Left lung (tissue), 10 donors: ENCODE measurements around the gene PROB1. TPM values are rescaled to one million over a fixed set of nuclear protein-coding genes. Genes with fewer than 3 reads are reported as not detected.

Experiments used
- ATAC-seq: fragments of 200-7000 bp; cut with Tn5 transposase; one replicate; pipeline ENCODE4 v1.9.1; 2020; ENCODE audit warnings: moderate library complexity
- DNase-seq, 4 donors: peaks; one replicate each; pipeline ENCODE4 v3.0.0-alpha.2; 2013 to 2020
- H3K27ac ChIP-seq, 2 donors: fragments of 200-600 bp; sonication (generic) in 1 of 2; one replicate each; pipeline versions ENCODE4 v1.5.0 to v1.8.0; 2020 to 2021
- H3K27me3 ChIP-seq, 2 donors: fragments of 200-600 bp; sonication (generic) in 1 of 2; one replicate each; pipeline versions ENCODE4 v1.5.0 to v1.8.0; 2020 to 2021
- H3K36me3 ChIP-seq, 2 donors: fragments of 200-600 bp; sonication (generic) in 1 of 2; one replicate each; pipeline versions ENCODE4 v1.5.0 to v1.8.0; 2020 to 2021
- H3K4me1 ChIP-seq, 2 donors: fragments of 200-600 bp; one replicate each; pipeline ENCODE4 v1.8.0; 2021
- H3K4me3 ChIP-seq, 2 donors: fragments of 200-600 bp; sonication (generic) in 1 of 2; one replicate each; pipeline versions ENCODE4 v1.5.0 to v1.8.0; 2020 to 2021; ENCODE audit warnings: mild to moderate bottlenecking in 1 of 2
- H3K9me3 ChIP-seq, 2 donors: fragments of 200-600 bp; sonication (generic) in 1 of 2; one replicate each; pipeline versions ENCODE4 v1.5.0 to v1.8.0; 2020 to 2021
- CTCF ChIP-seq, 2 donors: fragments of 200-600 bp; sonication (generic) in 1 of 2; IDR thresholded peaks; one replicate each; pipeline versions ENCODE4 v1.5.0 to v1.8.0; 2021; ENCODE audit warnings: antibody characterized with exemption in 2 of 2
- intact Hi-C, 2 donors: fragments of 100-400 bp; cut with DNase I; formaldehyde crosslinking; loops; one replicate each; pipeline versions ENCODE4 v1.11.2 to v1.14.2; 2022
- polyA plus RNA-seq, 6 donors: library from polyadenylated mRNA; unstranded; fragments of 120-200 nt; gene quantifications; one replicate each; pipeline ENCODE4 v1.2.1, GENCODE V29; 2013; ENCODE audit not compliant: insufficient read length in 6 of 6
- total RNA-seq, 2 donors: library from RNA; stranded (reverse); fragmentation: NEBNext Ultra II Directional; extraction: Animal tissue kit (Norgen Biotek cat#: 25700); gene quantifications; one replicate each; pipeline ENCODE4 v1.2.1, GENCODE V29; 2021
- donor health status: DM: no; HTN: yes; CAD: no.
- donor health status: DM: no; HTN: no; CAD: no.

PROB1 gene
- total and polyA plus RNA-seq, 8 donors, result 0.73 to 1.8 (median 1.1) TPM

GRCh38 chr5:139418793-139419192, 23.9 kb upstream of the PROB1 start:
- Histone ChIP-seq H3K36me3 (no peaks in the 10 kb centered on the region), H3K4me3 (no peak overlapping the region), H3K9me3 (no peaks in the 10 kb centered on the region), H3K27me3 (no peaks in the 10 kb centered on the region), H3K4me1 (peaks cover 7 to 8% of the 10 kb centered on the region in 2 donors), H3K27ac (no peak overlapping the region)
- ATAC-seq, result peak; percentile 8
- no peak for DNase-seq
- TF ChIP-seq CTCF (IDR thresholded peaks at IDR 0.05), result no peak
- intact Hi-C loops, result no loop called here

GRCh38 chr5:139417214-139417613, 22.3 kb upstream of the PROB1 start:
- no peak overlapping the region for H3K27ac ChIP-seq
- no peak overlapping the region for H3K4me3 ChIP-seq
- no peaks in the 10 kb centered on the region for H3K9me3 ChIP-seq
- peaks cover 7 to 8% of the 10 kb centered on the region in 2 donors for H3K4me1 ChIP-seq
- peak; percentile 73 for ATAC-seq
- H3K36me3 ChIP-seq, result no peaks in the 10 kb centered on the region
- DNase-seq, result peak in 2 of 4 donors; percentile 15 to 62
- no peak for TF ChIP-seq CTCF (IDR thresholded peaks at IDR 0.05)
- intact Hi-C loops, result no loop called here
- H3K27me3 ChIP-seq, result no peaks in the 10 kb centered on the region

- ATAC-seq, result peak; percentile 30
- Histone ChIP-seq H3K4me3 (no peak overlapping the region), H3K27ac (no peak overlapping the region), H3K9me3 (no peaks in the 10 kb centered on the region), H3K4me1 (peaks cover 7 to 8% of the 10 kb centered on the region in 2 donors), H3K27me3 (no peaks in the 10 kb centered on the region), H3K36me3 (no peaks in the 10 kb centered on the region)
- no peak for DNase-seq
- intact Hi-C loops, result no loop called here
- no peak for TF ChIP-seq CTCF (IDR thresholded peaks at IDR 0.05)
Observed at GRCh38 chr5:139416651-139417050, 21.7 kb upstream of the PROB1 start.

GRCh38 chr5:139415869-139416268, 21.0 kb upstream of the PROB1 start:
- no peak overlapping the region for H3K4me3 ChIP-seq
- DNase-seq, result no peak
- H3K27me3 ChIP-seq, result no peaks in the 10 kb centered on the region
- intact Hi-C loops, result no loop called here
- no peaks in the 10 kb centered on the region for H3K36me3 ChIP-seq
- TF ChIP-seq CTCF (IDR thresholded peaks at IDR 0.05), result no peak
- H3K4me1 ChIP-seq, result peaks cover 7 to 8% of the 10 kb centered on the region in 2 donors
- no peaks in the 10 kb centered on the region for H3K9me3 ChIP-seq
- no peak overlapping the region for H3K27ac ChIP-seq
- no peak for ATAC-seq

- Histone ChIP-seq H3K9me3 (no peaks in the 10 kb centered on the region), H3K27ac (no peak overlapping the region), H3K27me3 (no peaks in the 10 kb centered on the region), H3K4me1 (peaks cover 7 to 8% of the 10 kb centered on the region in 2 donors), H3K36me3 (no peaks in the 10 kb centered on the region), H3K4me3 (no peak overlapping the region)
- ATAC-seq, result no peak
- DNase-seq, result no peak
- intact Hi-C loops, result no loop called here
- no peak for TF ChIP-seq CTCF (IDR thresholded peaks at IDR 0.05)
Observed at GRCh38 chr5:139415221-139415861, 20.4 kb upstream of the PROB1 start.
